DOHH2 (cell line): ENCODE results near the gene DPP10.

ENCODE experiments used
- EZH2phosphoT487 ChIP-seq: fragments of 200-600 bp; sonication (generic); IDR thresholded peaks from 2 replicates; pipeline ENCODE4 v1.6.1; 2017; ENCODE audit warnings: borderline replicate concordance, mild to moderate bottlenecking, antibody characterized with exemption, low read length, moderate library complexity, mixed read lengths
- TF ChIP-seq, protein P1 (sequence below): fragments of 200-600 bp; sonication (generic); IDR thresholded peaks from one replicate; pipeline ENCODE4 v1.5.1; 2014; ENCODE audit warnings: antibody characterized with exemption, mild to moderate bottlenecking, low read depth, low read length; ENCODE audit not compliant: poor library complexity, severe bottlenecking

DNA sequence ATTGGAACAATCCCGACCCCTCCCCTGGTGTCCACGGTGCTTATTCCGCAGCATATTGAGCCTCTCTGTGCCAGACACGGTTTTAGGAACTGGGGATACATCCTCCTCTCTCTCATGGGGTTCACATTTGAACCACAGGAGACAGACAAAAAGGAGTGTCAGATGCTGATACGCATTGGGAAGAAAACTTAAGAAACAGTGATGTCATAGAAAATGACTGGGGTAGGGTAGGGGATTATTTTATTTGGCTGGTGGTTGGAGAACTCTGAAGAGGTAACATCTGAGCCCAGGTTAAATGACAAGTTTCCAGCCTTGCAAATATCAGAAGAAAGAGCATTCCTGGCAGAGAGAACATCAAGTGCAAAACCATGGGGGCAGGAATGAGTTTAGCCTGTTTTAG lies 344.5 kb downstream of the DPP10 start:
- TF ChIP-seq, protein P1, sequence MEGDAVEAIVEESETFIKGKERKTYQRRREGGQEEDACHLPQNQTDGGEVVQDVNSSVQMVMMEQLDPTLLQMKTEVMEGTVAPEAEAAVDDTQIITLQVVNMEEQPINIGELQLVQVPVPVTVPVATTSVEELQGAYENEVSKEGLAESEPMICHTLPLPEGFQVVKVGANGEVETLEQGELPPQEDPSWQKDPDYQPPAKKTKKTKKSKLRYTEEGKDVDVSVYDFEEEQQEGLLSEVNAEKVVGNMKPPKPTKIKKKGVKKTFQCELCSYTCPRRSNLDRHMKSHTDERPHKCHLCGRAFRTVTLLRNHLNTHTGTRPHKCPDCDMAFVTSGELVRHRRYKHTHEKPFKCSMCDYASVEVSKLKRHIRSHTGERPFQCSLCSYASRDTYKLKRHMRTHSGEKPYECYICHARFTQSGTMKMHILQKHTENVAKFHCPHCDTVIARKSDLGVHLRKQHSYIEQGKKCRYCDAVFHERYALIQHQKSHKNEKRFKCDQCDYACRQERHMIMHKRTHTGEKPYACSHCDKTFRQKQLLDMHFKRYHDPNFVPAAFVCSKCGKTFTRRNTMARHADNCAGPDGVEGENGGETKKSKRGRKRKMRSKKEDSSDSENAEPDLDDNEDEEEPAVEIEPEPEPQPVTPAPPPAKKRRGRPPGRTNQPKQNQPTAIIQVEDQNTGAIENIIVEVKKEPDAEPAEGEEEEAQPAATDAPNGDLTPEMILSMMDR, result no peak
- no peak for TF ChIP-seq EZH2phosphoT487
